IMR-90 (cell line): ENCODE data around the gene APMAP.

Experiments used
- CEBPB ChIP-seq: IDR thresholded peaks from 2 replicates; pipeline ENCODE4 v1.6.1; 2012; ENCODE audit warnings: low read depth, low read length, improper control_type of control experiment
- CHD1 ChIP-seq: IDR thresholded peaks from 2 replicates; pipeline ENCODE4 v1.6.1; 2012; ENCODE audit warnings: low read depth, low read length, improper control_type of control experiment
- CTCF ChIP-seq: conservative IDR thresholded peaks from 2 replicates; pipeline ENCODE4 v1.5.1; 2012; ENCODE audit warnings: mild to moderate bottlenecking, low read depth, low read length, improper control_type of control experiment
- ELK1 ChIP-seq: fragments of 150-350 bp; IDR thresholded peaks from 2 replicates; pipeline ENCODE4 v1.6.1; 2016; ENCODE audit warnings: low read depth, mild to moderate bottlenecking, low read length, moderate library complexity, borderline replicate concordance
- FOS ChIP-seq: fragments of 150-350 bp; IDR thresholded peaks from 2 replicates; pipeline ENCODE4 v1.6.1; 2016; ENCODE audit warnings: low read depth, low read length
- MAZ ChIP-seq: IDR thresholded peaks from 2 replicates; pipeline ENCODE4 v1.6.1; 2012; ENCODE audit warnings: low read depth, mild to moderate bottlenecking, low read length, improper control_type of control experiment, moderate library complexity, borderline replicate concordance
- MXI1 ChIP-seq: IDR thresholded peaks from 2 replicates; pipeline ENCODE4 v1.6.1; 2012; ENCODE audit warnings: low read depth, mild to moderate bottlenecking, low read length, moderate library complexity, borderline replicate concordance
- NFE2L2 ChIP-seq: fragments of 150-350 bp; IDR thresholded peaks from 2 replicates; pipeline ENCODE4 v1.6.1; 2016; ENCODE audit warnings: low read depth, mild to moderate bottlenecking, low read length
- POLR2A ChIP-seq: IDR thresholded peaks from 2 replicates; pipeline ENCODE4 v1.6.1; 2012; ENCODE audit warnings: mild to moderate bottlenecking, low read depth, low read length
- RAD21 ChIP-seq: IDR thresholded peaks from 2 replicates; pipeline ENCODE4 v1.6.1; 2012; ENCODE audit warnings: low read length, improper control_type of control experiment
- RCOR1 ChIP-seq: IDR thresholded peaks from 2 replicates; pipeline ENCODE4 v1.6.1; 2012; ENCODE audit warnings: mild to moderate bottlenecking, low read length, improper control_type of control experiment; ENCODE audit not compliant: insufficient replicate concordance
- RFX5 ChIP-seq: IDR thresholded peaks from 2 replicates; pipeline ENCODE4 v1.8.0; 2012; ENCODE audit warnings: low read depth, mild to moderate bottlenecking, low read length, moderate library complexity
- SMC3 ChIP-seq: fragments of 150-350 bp; IDR thresholded peaks from 2 replicates; pipeline ENCODE4 v1.6.1; 2016; ENCODE audit warnings: low read depth, mild to moderate bottlenecking, antibody characterized with exemption, low read length, moderate library complexity
- TF ChIP-seq, protein P1 (sequence below): fragments of 150-350 bp; IDR thresholded peaks from 2 replicates; pipeline ENCODE4 v1.6.1; 2017; ENCODE audit warnings: mild to moderate bottlenecking, antibody characterized with exemption, low read length, low read depth

DNA sequence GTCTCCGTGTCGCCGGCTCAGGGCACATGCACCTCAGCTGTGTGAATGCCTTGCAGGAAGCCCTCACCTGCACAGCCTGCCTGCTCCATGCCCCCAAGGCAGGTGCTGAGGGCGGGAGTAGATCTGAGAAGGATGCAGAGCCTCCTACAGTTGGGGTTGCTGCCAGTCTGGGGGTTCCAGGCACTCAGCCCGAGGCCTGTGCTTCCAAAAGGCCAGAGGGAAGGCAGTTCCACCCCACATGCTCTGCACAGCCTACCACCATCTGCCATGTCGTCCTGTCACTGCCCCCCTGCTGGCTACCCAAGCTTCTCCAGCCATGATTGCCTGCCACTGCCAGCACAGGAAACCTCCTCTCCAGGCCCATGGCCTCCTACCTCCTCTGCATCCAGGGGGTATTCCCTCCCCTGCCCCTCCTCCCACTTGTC is 46.1 kb upstream of the APMAP start:
- TF ChIP-seq CTCF (no peak), MAZ (no peak), FOS (no peak), ELK1 (no peak), POLR2A (no peak), SMC3 (no peak), CEBPB (no peak), CHD1 (no peak), RAD21 (no peak), NFE2L2 (no peak), MXI1 (no peak), RFX5 (no peak), RCOR1 (no peak)
- TF ChIP-seq, protein P1, sequence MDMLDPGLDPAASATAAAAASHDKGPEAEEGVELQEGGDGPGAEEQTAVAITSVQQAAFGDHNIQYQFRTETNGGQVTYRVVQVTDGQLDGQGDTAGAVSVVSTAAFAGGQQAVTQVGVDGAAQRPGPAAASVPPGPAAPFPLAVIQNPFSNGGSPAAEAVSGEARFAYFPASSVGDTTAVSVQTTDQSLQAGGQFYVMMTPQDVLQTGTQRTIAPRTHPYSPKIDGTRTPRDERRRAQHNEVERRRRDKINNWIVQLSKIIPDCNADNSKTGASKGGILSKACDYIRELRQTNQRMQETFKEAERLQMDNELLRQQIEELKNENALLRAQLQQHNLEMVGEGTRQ, result no peak
